Gastrocnemius medialis (tissue), 4 donors: ENCODE measurements around the gene FAAP20. TPM values are rescaled to one million over a fixed set of nuclear protein-coding genes. Genes with fewer than 3 reads are reported as not detected.

Experiments used
- ATAC-seq, 2 donors: fragments of 150-250 bp; one replicate each; pipeline ENCODE4 v1.9.1; 2016
- DNase-seq, 2 donors: peaks; one replicate each; pipeline ENCODE4 v3.0.0-alpha.2; 2019
- H3K27ac ChIP-seq, 4 donors: fragments of 200-600 bp; sonication (generic); 1 replicate in 1 of 4; 2 replicates in 3 of 4; pipeline ENCODE4 v1.5.1; 2016 to 2018; ENCODE audit warnings: mild to moderate bottlenecking in 2 of 4, moderate library complexity in 1 of 4
- H3K27me3 ChIP-seq, 3 donors: fragments of 200-600 bp; sonication (generic) in 2 of 3; 1 replicate in 1 of 3; 2 replicates in 2 of 3; pipeline versions ENCODE4 v1.5.1 to v1.6.0; 2016 to 2019; ENCODE audit warnings: mild to moderate bottlenecking in 1 of 3, moderate library complexity in 1 of 3
- H3K36me3 ChIP-seq, 2 donors: fragments of 200-600 bp; sonication (generic) in 1 of 2; one replicate each; pipeline ENCODE4 v1.5.1; 2017 to 2018
- H3K4me1 ChIP-seq, 2 donors: fragments of 200-600 bp; sonication (generic) in 1 of 2; one replicate each; pipeline ENCODE4 v1.5.1; 2016 to 2017; ENCODE audit warnings: mild to moderate bottlenecking in 2 of 2
- H3K4me3 ChIP-seq, 4 donors: fragments of 200-600 bp; sonication (generic) in 3 of 4; 1 replicate in 1 of 4; 2 replicates in 3 of 4; pipeline ENCODE4 v1.5.1; 2016 to 2019; ENCODE audit warnings: mild to moderate bottlenecking in 2 of 4
- H3K9me3 ChIP-seq, 3 donors: fragments of 200-600 bp; sonication (generic) in 2 of 3; 1 replicate in 1 of 3; 2 replicates in 2 of 3; pipeline ENCODE4 v1.5.1; 2016 to 2019
- POLR2A ChIP-seq, 2 donors: fragments of 450-650 bp; IDR thresholded peaks; one replicate each; pipeline ENCODE4 v1.6.1; 2017; ENCODE audit warnings: antibody characterized with exemption in 2 of 2, mild to moderate bottlenecking in 2 of 2, moderate library complexity in 2 of 2
- in situ Hi-C, 4 donors: fragments of 200-750 bp; cut with MboI; loops; one replicate each; pipeline versions ENCODE4 v1.15.0 to v1.8.0; 2017; ENCODE audit warnings: low sequenced_read_pairs in 4 of 4
- intact Hi-C: fragments of 100-400 bp; cut with DNase I; formaldehyde crosslinking; loops from one replicate; pipeline ENCODE4 v1.15.1; 2023; ENCODE audit warnings: low total_unique reads
- total RNA-seq, 4 donors: library from RNA; depleted of rRNA; stranded (reverse); fragments of >200 nt; gene quantifications; one replicate each; pipeline versions ENCODE4 v1.1.0 to v1.2.3, GENCODE V29; 2016
- TF ChIP-seq, protein P1 (sequence below), 5 experiments: fragments of 450-650 bp in 3 of 5; fragments of 200-600 bp in 2 of 5; sonication (generic) in 2 of 5; IDR thresholded peaks in 4 of 5; conservative IDR thresholded peaks in 1 of 5; 1 replicate in 4 of 5; 2 replicates in 1 of 5; pipeline ENCODE4 v1.5.1; 2016 to 2019; ENCODE audit warnings: antibody characterized with exemption in 5 of 5, mild to moderate bottlenecking in 3 of 5, moderate library complexity in 3 of 5

Gene FAAP20
- total RNA-seq, 4 donors from 2014 or later, result 12.1 to 26.2 (median 17.3) TPM

DNA sequence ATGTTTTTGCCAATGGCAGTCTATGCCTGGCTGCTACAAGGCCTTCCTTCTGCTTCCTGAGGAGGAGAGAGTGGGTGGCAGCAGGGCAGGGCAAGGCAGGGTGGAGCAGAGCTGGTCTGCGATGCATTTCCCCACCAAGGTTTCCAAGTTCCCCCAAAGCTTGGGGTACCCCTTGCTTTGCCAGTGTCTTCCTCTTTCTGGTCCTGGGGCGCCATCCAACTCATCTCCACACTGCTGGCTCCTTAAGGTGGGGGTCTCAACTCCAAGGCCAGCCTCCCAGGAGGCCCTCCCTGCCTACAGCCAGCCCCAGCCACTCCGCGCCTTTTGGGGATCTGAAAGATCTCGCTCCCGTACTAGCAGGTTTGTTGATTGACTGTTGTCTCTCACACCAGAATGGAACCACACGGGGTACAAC lies 29.6 kb upstream of the FAAP20 start:
- Histone ChIP-seq H3K4me3 (no peak overlapping the region), H3K9me3 (no peaks in the 10 kb centered on the region), H3K27me3 (no peaks in the 10 kb centered on the region), H3K27ac (no peak overlapping the region), H3K4me1 (peaks cover 0 to 4% of the 10 kb centered on the region in 2 donors), H3K36me3 (no peaks in the 10 kb centered on the region)
- no peak for DNase-seq
- no peak for ATAC-seq
- in situ Hi-C loops (loop anchor here in 2 of 4 donors (25.0 kb wide), 2 partner anchors 88 to 313 kb away; partner anchors contain the start of genes HES5 (in 1 of the 2) and PANK4 (in 1 of the 2)), intact Hi-C loops (no loop called here)
- no peak for TF ChIP-seq POLR2A (IDR thresholded peaks at IDR 0.05)
- TF ChIP-seq, protein P1, sequence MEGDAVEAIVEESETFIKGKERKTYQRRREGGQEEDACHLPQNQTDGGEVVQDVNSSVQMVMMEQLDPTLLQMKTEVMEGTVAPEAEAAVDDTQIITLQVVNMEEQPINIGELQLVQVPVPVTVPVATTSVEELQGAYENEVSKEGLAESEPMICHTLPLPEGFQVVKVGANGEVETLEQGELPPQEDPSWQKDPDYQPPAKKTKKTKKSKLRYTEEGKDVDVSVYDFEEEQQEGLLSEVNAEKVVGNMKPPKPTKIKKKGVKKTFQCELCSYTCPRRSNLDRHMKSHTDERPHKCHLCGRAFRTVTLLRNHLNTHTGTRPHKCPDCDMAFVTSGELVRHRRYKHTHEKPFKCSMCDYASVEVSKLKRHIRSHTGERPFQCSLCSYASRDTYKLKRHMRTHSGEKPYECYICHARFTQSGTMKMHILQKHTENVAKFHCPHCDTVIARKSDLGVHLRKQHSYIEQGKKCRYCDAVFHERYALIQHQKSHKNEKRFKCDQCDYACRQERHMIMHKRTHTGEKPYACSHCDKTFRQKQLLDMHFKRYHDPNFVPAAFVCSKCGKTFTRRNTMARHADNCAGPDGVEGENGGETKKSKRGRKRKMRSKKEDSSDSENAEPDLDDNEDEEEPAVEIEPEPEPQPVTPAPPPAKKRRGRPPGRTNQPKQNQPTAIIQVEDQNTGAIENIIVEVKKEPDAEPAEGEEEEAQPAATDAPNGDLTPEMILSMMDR (IDR thresholded peaks at IDR 0.05 in 4 of 5, conservative IDR thresholded peaks at IDR 0.05 in 1 of 5), result no peak

DNA sequence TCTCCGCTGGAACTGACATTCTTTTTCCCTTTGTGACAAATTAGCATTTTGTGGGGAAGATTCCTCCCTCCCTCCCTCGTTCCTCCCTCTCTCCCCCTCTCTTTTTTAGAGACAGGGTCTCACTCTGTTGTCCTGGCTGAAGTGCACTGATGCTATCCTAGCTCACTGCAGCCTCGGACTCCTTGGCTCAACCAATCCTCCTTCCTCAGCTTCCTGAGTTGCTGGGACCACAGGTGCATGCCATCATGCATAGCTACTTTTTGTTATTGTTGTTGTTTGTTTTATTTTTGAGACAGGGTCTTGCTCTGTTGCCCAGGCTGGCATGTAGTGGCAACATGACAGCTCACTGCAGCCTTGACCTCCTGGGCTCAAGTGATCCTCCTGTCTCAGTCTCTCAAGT lies 26.7 kb upstream of the FAAP20 start:
- in situ Hi-C loops (loop anchor here in 2 of 4 donors (25.0 kb wide), 2 partner anchors 91 to 316 kb away; partner anchors contain the start of genes HES5 (in 1 of the 2) and PANK4 (in 1 of the 2)), intact Hi-C loops (no loop called here)
- Histone ChIP-seq H3K9me3 (no peaks in the 10 kb centered on the region), H3K27ac (no peak overlapping the region), H3K4me3 (no peak overlapping the region), H3K4me1 (no peaks in the 10 kb centered on the region), H3K36me3 (no peaks in the 10 kb centered on the region), H3K27me3 (no peaks in the 10 kb centered on the region)
- TF ChIP-seq, protein P1 (IDR thresholded peaks at IDR 0.05 in 4 of 5, conservative IDR thresholded peaks at IDR 0.05 in 1 of 5), result no peak
- no peak for TF ChIP-seq POLR2A (IDR thresholded peaks at IDR 0.05)
- ATAC-seq (no peak), DNase-seq (no peak)

DNA sequence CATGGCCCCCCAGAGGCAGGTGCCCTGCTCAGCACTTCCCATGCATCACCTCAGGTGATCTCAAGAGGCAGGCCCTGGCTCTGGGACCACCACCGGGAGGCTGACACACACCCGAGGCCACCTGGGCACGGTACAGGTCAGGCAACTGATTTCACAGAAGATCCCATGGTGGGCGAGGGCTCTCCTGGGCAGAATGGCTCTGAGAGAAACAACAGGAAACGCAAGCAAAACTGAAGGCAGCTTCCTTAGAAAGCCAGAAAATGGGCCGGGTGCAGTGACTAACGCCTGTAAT lies 22.1 kb upstream of the FAAP20 start:
- TF ChIP-seq, protein P1 (IDR thresholded peaks at IDR 0.05 in 4 of 5, conservative IDR thresholded peaks at IDR 0.05 in 1 of 5), result no peak
- TF ChIP-seq POLR2A (IDR thresholded peaks at IDR 0.05), result no peak
- DNase-seq, result no peak

DNA sequence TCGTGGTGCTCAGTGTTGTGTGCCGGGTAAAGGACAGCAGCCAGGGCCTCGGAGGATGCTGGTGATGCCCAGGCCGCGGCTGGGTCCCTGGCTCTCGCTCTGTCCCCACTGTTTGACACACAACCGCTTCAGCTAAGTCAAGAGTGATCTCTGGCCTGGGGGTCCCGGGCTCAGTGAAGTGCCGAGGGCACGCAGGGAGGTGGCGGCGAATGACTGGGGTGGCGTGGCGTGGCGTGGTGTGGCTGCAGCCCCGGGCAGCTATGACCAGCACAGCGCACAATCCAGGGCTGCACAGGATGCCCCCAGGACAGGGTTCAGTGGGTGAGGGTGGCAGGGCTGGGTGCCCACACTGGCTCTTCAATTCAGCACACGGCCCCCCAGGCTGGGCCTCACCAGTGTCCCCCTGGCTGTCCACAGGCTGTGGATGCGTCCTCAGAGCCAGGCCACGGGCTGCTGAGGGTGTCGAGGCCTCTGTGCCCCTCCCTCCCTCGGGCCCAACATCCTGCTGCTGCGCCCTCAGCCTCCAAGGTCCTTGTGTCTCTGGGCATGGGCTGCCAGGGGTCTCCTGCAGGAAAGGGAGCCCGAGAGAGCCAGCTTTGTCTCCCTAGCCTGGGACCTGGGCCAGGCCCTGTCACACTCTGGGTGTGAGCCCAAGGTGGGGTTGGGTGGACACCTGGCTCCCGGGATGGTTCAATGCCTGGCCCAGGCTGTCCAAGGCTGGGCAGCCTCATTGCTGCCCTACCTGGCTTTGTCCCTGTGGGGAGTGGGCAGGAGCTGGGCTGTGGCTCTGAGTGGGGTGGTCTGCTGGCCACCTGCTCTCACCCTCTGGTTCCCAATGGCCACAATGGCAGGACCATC lies 21.6 kb upstream of the FAAP20 start:
- Histone ChIP-seq H3K36me3 (no peaks in the 10 kb centered on the region), H3K4me1 (peaks cover 19 to 35% of the 10 kb centered on the region in 2 donors), H3K27me3 (no peaks in the 10 kb centered on the region), H3K27ac (no peak overlapping the region), H3K9me3 (no peaks in the 10 kb centered on the region), H3K4me3 (no peak overlapping the region)
- ATAC-seq (no peak), DNase-seq (no peak)
- TF ChIP-seq POLR2A (IDR thresholded peaks at IDR 0.05), result no peak
- TF ChIP-seq, protein P1 (IDR thresholded peaks at IDR 0.05 in 4 of 5, conservative IDR thresholded peaks at IDR 0.05 in 1 of 5), result no peak
- intact Hi-C loops (no loop called here), in situ Hi-C loops (loop anchor here in 2 of 4 donors (25.0 kb wide), 2 partner anchors 96 to 321 kb away; partner anchors contain the start of genes HES5 (in 1 of the 2) and PANK4 (in 1 of the 2))

More for the DNA sequence above, 22.1 kb upstream of the FAAP20 start:
- peaks cover 19 to 34% of the 10 kb centered on the region in 2 donors for H3K4me1 ChIP-seq
- no peaks in the 10 kb centered on the region for H3K27me3 ChIP-seq
- H3K9me3 ChIP-seq, result no peaks in the 10 kb centered on the region
- no peak overlapping the region for H3K27ac ChIP-seq
- in situ Hi-C loops (loop anchor here in 2 of 4 donors (25.0 kb wide), 2 partner anchors 96 to 321 kb away; partner anchors contain the start of genes HES5 (in 1 of the 2) and PANK4 (in 1 of the 2)), intact Hi-C loops (no loop called here)
- ATAC-seq, result no peak
- no peaks in the 10 kb centered on the region for H3K36me3 ChIP-seq
- no peak overlapping the region for H3K4me3 ChIP-seq
